ENCODE data around the gene EDARADD. TPM values are rescaled to one million over a fixed set of nuclear protein-coding genes. Genes with fewer than 3 reads are reported as not detected.

Gene EDARADD
- total RNA-seq, 4 donors from 2014 or later: 4.6 to 9.6 (median 5.5) TPM

GRCh38 chr1:236509203-236509602 is 115.1 kb downstream of the EDARADD start:
- H3K4me1 ChIP-seq: peaks cover 0 to 11% (median 4%) of the 10 kb centered on the region in 3 donors
- no peak for DNase-seq
- H3K9me3 ChIP-seq: no peaks in the 10 kb centered on the region
- WGBS, 2 donors: 90 to 91% methylated on average over 1 of the region's 1 CpG
- H3K27ac ChIP-seq: no peak overlapping the region
- no peak for TF ChIP-seq POLR2A (IDR thresholded peaks at IDR 0.05)
- H3K36me3 ChIP-seq: no peaks in the 10 kb centered on the region
- H3K27me3 ChIP-seq: no peaks in the 10 kb centered on the region
- intact Hi-C loops (cut with DNase I): no loop called here
- H3K4me3 ChIP-seq: no peak overlapping the region

GRCh38 chr1:236509647-236510401 is 115.7 kb downstream of the EDARADD start:
- no peaks in the 10 kb centered on the region for H3K9me3 ChIP-seq
- H3K36me3 ChIP-seq: no peaks in the 10 kb centered on the region
- H3K4me1 ChIP-seq: peaks cover 0 to 15% (median 4%) of the 10 kb centered on the region in 3 donors
- intact Hi-C loops (cut with DNase I): no loop called here
- WGBS, 2 donors: 83 to 92% methylated on average over 7 to 8 of the region's 8 CpGs
- no peak overlapping the region for H3K4me3 ChIP-seq
- no peak overlapping the region for H3K27ac ChIP-seq
- TF ChIP-seq CTCF (IDR thresholded peaks at IDR 0.05): no peak
- no peak for TF ChIP-seq POLR2A (IDR thresholded peaks at IDR 0.05)
- no peak for DNase-seq
- no peaks in the 10 kb centered on the region for H3K27me3 ChIP-seq

- no peak overlapping the region for H3K27ac ChIP-seq
- TF ChIP-seq CTCF (IDR thresholded peaks at IDR 0.05) (no peak), POLR2A (IDR thresholded peaks at IDR 0.05) (no peak)
- intact Hi-C loops (cut with DNase I): no loop called here
- H3K36me3 ChIP-seq: no peaks in the 10 kb centered on the region
- peaks cover 7 to 35% (median 8%) of the 10 kb centered on the region in 3 donors for H3K4me1 ChIP-seq
- no peaks in the 10 kb centered on the region for H3K27me3 ChIP-seq
- H3K9me3 ChIP-seq: no peaks in the 10 kb centered on the region
- DNase-seq: no peak
- WGBS, 2 donors: 89 to 92% methylated on average over 11 of the region's 11 CpGs
- no peak overlapping the region for H3K4me3 ChIP-seq
Observed at GRCh38 chr1:236511735-236512418, 117.8 kb downstream of the EDARADD start.

- no peak for TF ChIP-seq POLR2A (IDR thresholded peaks at IDR 0.05)
- Histone ChIP-seq H3K27ac (peak overlapping the region in 1 of 4 donors; percentile 27), H3K27me3 (no peaks in the 10 kb centered on the region), H3K36me3 (no peaks in the 10 kb centered on the region), H3K9me3 (no peaks in the 10 kb centered on the region), H3K4me1 (peaks cover 4 to 35% (median 15%) of the 10 kb centered on the region in 3 donors), H3K4me3 (no peak overlapping the region)
- 47 to 50% methylated on average over 4 of the region's 4 CpGs for WGBS, 2 donors
- intact Hi-C loops (cut with DNase I): no loop called here
- no peak for DNase-seq
Observed at GRCh38 chr1:236514703-236515442, 120.8 kb downstream of the EDARADD start.

- Histone ChIP-seq H3K27ac (peak overlapping the region in 3 of 4 donors; percentile 9 to 31 (median 27)), H3K9me3 (no peaks in the 10 kb centered on the region), H3K4me3 (no peak overlapping the region), H3K4me1 (peaks cover 4 to 35% (median 15%) of the 10 kb centered on the region in 3 donors), H3K36me3 (no peaks in the 10 kb centered on the region), H3K27me3 (no peaks in the 10 kb centered on the region)
- intact Hi-C loops (cut with DNase I): no loop called here
- WGBS, 2 donors: 31 to 49% methylated on average over 4 of the region's 4 CpGs
- no peak for TF ChIP-seq CTCF (IDR thresholded peaks at IDR 0.05)
- no peak for TF ChIP-seq POLR2A (IDR thresholded peaks at IDR 0.05)
- no peak for DNase-seq
Observed at GRCh38 chr1:236515443-236515958, 121.4 kb downstream of the EDARADD start.
